Smooth muscle cell (in vitro differentiated cells): ENCODE measurements around the gene SIK2. TPM values are rescaled to one million over a fixed set of nuclear protein-coding genes. Genes with fewer than 3 reads are reported as not detected.
"Not testable (repeated sequence)": the region's sequence is repeated elsewhere in the genome, so short reads cannot be mapped to it uniquely, and the experiment has no call there.

Experiments used
- DNase-seq: peaks from one replicate; lab custom pipeline; 2025; ENCODE audit not compliant: unreplicated experiment; lab: John Stamatoyannopoulos, UW
- H2AFZ ChIP-seq: fragments of 200-600 bp; sonication (generic); 2 replicates; pipeline ENCODE4 v1.6.0; 2016; ENCODE audit warnings: antibody characterized with exemption, low read depth, mild to moderate bottlenecking
- H3F3A ChIP-seq: fragments of 200-600 bp; sonication (generic); 2 replicates; pipeline ENCODE4 v1.6.0; 2017; ENCODE audit warnings: antibody characterized with exemption, low read depth
- H3K27ac ChIP-seq: fragments of 200-600 bp; sonication (generic); 2 replicates; pipeline ENCODE4 v1.5.1; 2016; ENCODE audit warnings: low read depth, mild to moderate bottlenecking
- H3K27me3 ChIP-seq: fragments of 200-600 bp; sonication (generic); 2 replicates; pipeline ENCODE4 v1.6.1; 2016; ENCODE audit warnings: low read depth, mild to moderate bottlenecking
- H3K36me3 ChIP-seq: fragments of 200-600 bp; sonication (generic); 2 replicates; pipeline ENCODE4 v1.5.1; 2016; ENCODE audit warnings: low read depth
- H3K4me1 ChIP-seq: fragments of 200-600 bp; sonication (generic); 2 replicates; pipeline ENCODE4 v1.5.1; 2016; ENCODE audit warnings: low read depth
- H3K4me2 ChIP-seq: fragments of 200-600 bp; sonication (generic); 2 replicates; pipeline ENCODE4 v1.6.0; 2016; ENCODE audit warnings: mild to moderate bottlenecking
- H3K4me3 ChIP-seq: fragments of 200-600 bp; sonication (generic); 2 replicates; pipeline ENCODE4 v1.5.1; 2016; ENCODE audit warnings: mild to moderate bottlenecking
- H3K79me2 ChIP-seq: fragments of 200-600 bp; sonication (generic); 2 replicates; pipeline ENCODE4 v1.6.0; 2016; ENCODE audit warnings: low read depth, mild to moderate bottlenecking
- H3K9ac ChIP-seq: fragments of 200-600 bp; sonication (generic); 2 replicates; pipeline ENCODE4 v1.6.0; 2016; ENCODE audit warnings: low read depth
- H3K9me3 ChIP-seq: fragments of 200-600 bp; sonication (generic); replicated peaks from 2 replicates; pipeline ENCODE4 v1.5.1; 2016; ENCODE audit warnings: low read depth
- H4K20me1 ChIP-seq: fragments of 200-600 bp; sonication (generic); 2 replicates; pipeline ENCODE4 v1.6.0; 2016; ENCODE audit warnings: low read depth
- CTCF ChIP-seq: fragments of 200-600 bp; sonication (generic); IDR thresholded peaks from 2 replicates; pipeline ENCODE4 v1.5.1; 2017; ENCODE audit warnings: borderline replicate concordance, mild to moderate bottlenecking, antibody characterized with exemption; ENCODE audit not compliant: insufficient read depth, poor library complexity, severe bottlenecking
- WGBS: methylation state at CpG from one replicate; pipeline ENCODE4 v1.1.7; 2016; ENCODE audit warnings: low lambda C conversion rate; 5-methylcytosine and 5-hydroxymethylcytosine counted together
- polyA plus RNA-seq: library from polyadenylated mRNA; unstranded; fragments of >200 nt; fragmentation: Nextera tagmentation; extraction: Ambion mirVana; gene quantifications from 2 replicates; pipeline ENCODE4 v1.2.1, GENCODE V29; 2016
- total RNA-seq: library from RNA; depleted of rRNA; stranded (reverse); fragments of >200 nt; gene quantifications from 2 replicates; pipeline ENCODE4 v1.2.3, GENCODE V29; 2014

The SIK2 gene
- total and polyA plus RNA-seq, 2 experiments from 2014 or later: 1.9 to 14.1 TPM

GRCh38 chr11:111642542-111642941, 40.3 kb downstream of the SIK2 start:
- Histone ChIP-seq H3K4me3 (no peak overlapping the region), H2AFZ (no peak overlapping the region), H3K27ac (no peak overlapping the region), H3F3A (no peaks in the 10 kb centered on the region), H3K9ac (no peak overlapping the region), H3K4me2 (no peak overlapping the region), H3K36me3 (no peaks in the 10 kb centered on the region), H3K79me2 (peaks cover 17% of the 10 kb centered on the region), H4K20me1 (peaks cover 33% of the 10 kb centered on the region), H3K9me3 (no peaks in the 10 kb centered on the region), H3K4me1 (no peaks in the 10 kb centered on the region), H3K27me3 (no peaks in the 10 kb centered on the region)
- 91% methylated on average over 1 of the region's 1 CpG for WGBS
- TF ChIP-seq CTCF: no peak
- no peak for DNase-seq

- Histone ChIP-seq H3K4me3 (no peak overlapping the region), H2AFZ (no peak overlapping the region), H4K20me1 (peaks cover 34% of the 10 kb centered on the region), H3K9me3 (no peaks in the 10 kb centered on the region), H3K9ac (no peak overlapping the region), H3K4me1 (no peaks in the 10 kb centered on the region), H3F3A (no peaks in the 10 kb centered on the region), H3K27ac (no peak overlapping the region), H3K79me2 (peaks cover 16% of the 10 kb centered on the region), H3K4me2 (no peak overlapping the region), H3K27me3 (no peaks in the 10 kb centered on the region), H3K36me3 (no peaks in the 10 kb centered on the region)
- DNase-seq: no peak
- 88% methylated on average over 1 of the region's 1 CpG for WGBS
- TF ChIP-seq CTCF: no peak
These were observed 42.7 kb downstream of the SIK2 start for GRCh38 chr11:111644922-111645321.

GRCh38 chr11:111645657-111646316, 43.5 kb downstream of the SIK2 start:
- H3K79me2 ChIP-seq: peaks cover 13% of the 10 kb centered on the region
- H2AFZ ChIP-seq: no peak overlapping the region
- no peak for TF ChIP-seq CTCF
- no peak overlapping the region for H3K9ac ChIP-seq
- no peaks in the 10 kb centered on the region for H3K9me3 ChIP-seq
- H3F3A ChIP-seq: no peaks in the 10 kb centered on the region
- H4K20me1 ChIP-seq: peaks cover 38% of the 10 kb centered on the region
- no peaks in the 10 kb centered on the region for H3K36me3 ChIP-seq
- H3K27me3 ChIP-seq: no peaks in the 10 kb centered on the region
- no peak overlapping the region for H3K4me3 ChIP-seq
- no peak for DNase-seq
- H3K4me1 ChIP-seq: no peaks in the 10 kb centered on the region
- 95% methylated on average over 9 of the region's 9 CpGs for WGBS
- no peak overlapping the region for H3K4me2 ChIP-seq
- no peak overlapping the region for H3K27ac ChIP-seq

GRCh38 chr11:111651336-111651735, 49.1 kb downstream of the SIK2 start:
- H3K4me3 ChIP-seq, H3K27ac ChIP-seq, H3K4me2 ChIP-seq, H3F3A ChIP-seq, H3K9me3 ChIP-seq, DNase-seq, H3K27me3 ChIP-seq, H3K9ac ChIP-seq, H3K79me2 ChIP-seq, H3K36me3 ChIP-seq, H2AFZ ChIP-seq, H3K4me1 ChIP-seq: not testable (repeated sequence)
- WGBS: 79% methylated on average over 5 of the region's 5 CpGs
- H4K20me1 ChIP-seq: peaks cover 38% of the 10 kb centered on the region
